Prostate gland (tissue), 2 donors: ENCODE results near the gene SLC47A1. TPM values are rescaled to one million over a fixed set of nuclear protein-coding genes. Genes with fewer than 3 reads are reported as not detected.

Experiments
- DNase-seq: peaks from one replicate; pipeline ENCODE4 v3.0.0-alpha.2; 2019; ENCODE audit warnings: low spot score
- H3K27ac ChIP-seq, 2 donors: fragments of 200-600 bp; sonication (generic); 2 replicates each; pipeline ENCODE4 v1.5.1; 2017 to 2019
- H3K27me3 ChIP-seq: fragments of 200-600 bp; sonication (generic); replicated peaks from 2 replicates; pipeline ENCODE4 v1.5.1; 2019; ENCODE audit not compliant: insufficient read depth
- H3K36me3 ChIP-seq, 2 donors: fragments of 200-600 bp; sonication (generic); 1 replicate in 1 of 2; 2 replicates in 1 of 2; pipeline versions ENCODE4 v1.5.1 to v1.8.1; 2017 to 2019
- H3K4me1 ChIP-seq: fragments of 200-600 bp; sonication (generic); replicated peaks from 2 replicates; pipeline ENCODE4 v1.5.1; 2019
- H3K4me3 ChIP-seq, 2 donors: fragments of 200-600 bp; sonication (generic); 2 replicates each; pipeline ENCODE4 v1.5.1; 2017 to 2019
- H3K9me3 ChIP-seq: fragments of 200-600 bp; sonication (generic); 2 replicates; pipeline ENCODE4 v1.5.1; 2017
- POLR2A ChIP-seq: fragments of 450-650 bp; IDR thresholded peaks from one replicate; pipeline ENCODE4 v1.6.1; 2016; ENCODE audit warnings: antibody characterized with exemption, mild to moderate bottlenecking
- POLR2AphosphoS5 ChIP-seq: sonication (generic); formaldehyde crosslinking; IDR thresholded peaks from one replicate; pipeline ENCODE4 v1.6.1; 2017; ENCODE audit warnings: antibody characterized with exemption
- WGBS: methylation state at CpG from one replicate; pipeline ENCODE4 v1.1.5; 2018; 5-methylcytosine and 5-hydroxymethylcytosine counted together
- intact Hi-C: fragments of 100-400 bp; cut with DNase I; formaldehyde crosslinking; loops from one replicate; pipeline ENCODE4 v1.14.2; 2022
- total RNA-seq, 2 donors: library from RNA; depleted of rRNA; stranded (reverse); fragments of >200 nt; gene quantifications; one replicate each; pipeline ENCODE4 v1.1.0, GENCODE V29; 2016
- TF ChIP-seq, protein P1 (sequence below), 4 experiments: fragments of 200-600 bp in 2 of 4; fragments of 450-650 bp in 2 of 4; sonication (generic) in 2 of 4; IDR thresholded peaks; 1 replicate in 3 of 4; 2 replicates in 1 of 4; pipeline ENCODE4 v1.5.1; 2016 to 2019; ENCODE audit warnings: antibody characterized with exemption in 4 of 4, mild to moderate bottlenecking in 2 of 4, moderate library complexity in 2 of 4

Gene SLC47A1, protein sequence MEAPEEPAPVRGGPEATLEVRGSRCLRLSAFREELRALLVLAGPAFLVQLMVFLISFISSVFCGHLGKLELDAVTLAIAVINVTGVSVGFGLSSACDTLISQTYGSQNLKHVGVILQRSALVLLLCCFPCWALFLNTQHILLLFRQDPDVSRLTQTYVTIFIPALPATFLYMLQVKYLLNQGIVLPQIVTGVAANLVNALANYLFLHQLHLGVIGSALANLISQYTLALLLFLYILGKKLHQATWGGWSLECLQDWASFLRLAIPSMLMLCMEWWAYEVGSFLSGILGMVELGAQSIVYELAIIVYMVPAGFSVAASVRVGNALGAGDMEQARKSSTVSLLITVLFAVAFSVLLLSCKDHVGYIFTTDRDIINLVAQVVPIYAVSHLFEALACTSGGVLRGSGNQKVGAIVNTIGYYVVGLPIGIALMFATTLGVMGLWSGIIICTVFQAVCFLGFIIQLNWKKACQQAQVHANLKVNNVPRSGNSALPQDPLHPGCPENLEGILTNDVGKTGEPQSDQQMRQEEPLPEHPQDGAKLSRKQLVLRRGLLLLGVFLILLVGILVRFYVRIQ
- total RNA-seq: 10 to 100 TPM in 1 of 2 donors, 1 to 10 TPM in 1; 4.5 to 20.0 TPM

DNA sequence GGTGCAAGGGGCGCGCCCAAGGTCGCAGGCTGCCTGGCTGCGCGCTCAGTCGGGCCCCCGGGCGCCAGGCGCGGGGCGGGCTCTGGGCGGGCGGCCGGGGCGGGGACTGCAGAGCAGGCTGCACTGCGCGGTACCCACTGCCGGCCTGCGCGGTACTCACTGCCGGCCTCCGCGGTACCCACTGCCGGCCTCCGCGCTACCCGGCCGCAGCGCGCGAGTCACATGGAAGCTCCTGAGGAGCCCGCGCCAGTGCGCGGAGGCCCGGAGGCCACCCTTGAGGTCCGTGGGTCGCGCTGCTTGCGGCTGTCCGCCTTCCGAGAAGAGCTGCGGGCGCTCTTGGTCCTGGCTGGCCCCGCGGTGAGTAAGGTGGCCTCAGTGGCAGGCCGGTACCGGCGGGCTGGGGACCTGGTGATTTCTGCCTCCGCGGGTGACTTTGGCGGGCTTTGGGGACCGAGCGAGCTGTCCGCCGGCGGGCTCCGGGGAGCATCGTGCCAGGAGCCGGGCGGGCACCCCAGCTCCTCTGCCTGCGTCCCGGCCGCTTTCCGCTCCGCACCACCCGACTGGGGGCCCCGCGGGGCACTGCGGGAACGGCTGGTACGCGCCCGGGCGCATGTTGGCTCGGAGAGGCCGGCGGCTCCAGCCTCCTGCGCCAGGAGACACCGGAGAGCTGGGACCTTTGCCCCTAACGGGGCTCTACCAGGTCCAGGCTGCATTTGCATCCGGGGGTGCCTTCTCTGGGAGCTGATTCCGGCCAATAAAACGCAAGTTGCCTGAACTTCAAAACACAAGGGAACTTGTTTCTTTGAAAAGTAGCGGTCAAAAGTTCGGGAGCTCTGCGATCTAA, at the start of gene SLC47A1:
SLC47A1 (plus strand) TSS at position 137 of the 844 bp plus-strand sequence; CDS start at position 223, 86 bp downstream.
- Histone ChIP-seq H3K4me1 (no peaks in the 10 kb centered on the region), H3K9me3 (no peaks in the 10 kb centered on the region), H3K27ac (peak within 1 kb of the TSS; percentile 33 to 53), H3K27me3 (no peaks in the 10 kb centered on the region), H3K36me3 (no peaks in the 10 kb centered on the region), H3K4me3 (peak within 1 kb of the TSS; percentile 42 to 50)
- intact Hi-C loops: no loop called here
- TF ChIP-seq POLR2AphosphoS5 (no peak), POLR2A (no peak)
- TF ChIP-seq, protein P1, sequence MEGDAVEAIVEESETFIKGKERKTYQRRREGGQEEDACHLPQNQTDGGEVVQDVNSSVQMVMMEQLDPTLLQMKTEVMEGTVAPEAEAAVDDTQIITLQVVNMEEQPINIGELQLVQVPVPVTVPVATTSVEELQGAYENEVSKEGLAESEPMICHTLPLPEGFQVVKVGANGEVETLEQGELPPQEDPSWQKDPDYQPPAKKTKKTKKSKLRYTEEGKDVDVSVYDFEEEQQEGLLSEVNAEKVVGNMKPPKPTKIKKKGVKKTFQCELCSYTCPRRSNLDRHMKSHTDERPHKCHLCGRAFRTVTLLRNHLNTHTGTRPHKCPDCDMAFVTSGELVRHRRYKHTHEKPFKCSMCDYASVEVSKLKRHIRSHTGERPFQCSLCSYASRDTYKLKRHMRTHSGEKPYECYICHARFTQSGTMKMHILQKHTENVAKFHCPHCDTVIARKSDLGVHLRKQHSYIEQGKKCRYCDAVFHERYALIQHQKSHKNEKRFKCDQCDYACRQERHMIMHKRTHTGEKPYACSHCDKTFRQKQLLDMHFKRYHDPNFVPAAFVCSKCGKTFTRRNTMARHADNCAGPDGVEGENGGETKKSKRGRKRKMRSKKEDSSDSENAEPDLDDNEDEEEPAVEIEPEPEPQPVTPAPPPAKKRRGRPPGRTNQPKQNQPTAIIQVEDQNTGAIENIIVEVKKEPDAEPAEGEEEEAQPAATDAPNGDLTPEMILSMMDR (IDR thresholded peaks at IDR 0.05): no peak
- no peak for DNase-seq
- WGBS: 2% methylated on average over 43 of the region's 87 CpGs

DNA sequence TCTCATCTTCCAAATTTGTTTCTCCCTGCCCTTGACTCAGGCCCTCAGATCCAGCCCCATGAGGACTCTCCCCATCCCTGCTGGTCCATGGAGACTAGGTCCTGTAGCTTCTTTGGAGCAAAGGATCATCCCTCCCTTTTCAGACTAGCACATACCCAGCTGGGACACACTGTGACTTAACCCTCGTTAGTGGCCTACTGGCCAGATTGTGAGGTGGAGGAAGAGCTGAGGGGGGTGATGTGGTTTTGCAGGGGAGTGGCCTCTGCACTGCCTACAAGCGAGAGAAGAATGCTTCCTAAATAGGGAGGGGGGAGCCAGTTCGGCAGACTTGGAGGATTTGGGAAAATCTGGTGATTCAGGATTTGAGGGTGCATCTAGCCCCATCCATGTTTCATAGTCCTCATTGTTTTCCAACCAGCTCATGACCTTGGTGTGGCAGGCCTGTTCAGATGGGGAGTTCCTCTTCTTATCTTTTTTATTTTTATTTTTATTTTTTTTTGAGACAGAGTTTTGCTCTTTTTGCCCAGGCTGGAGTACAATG, 47.8 kb upstream of the SLC47A1 start:
- 58% methylated on average over 3 of the region's 3 CpGs for WGBS
- intact Hi-C loops: no loop called here
- TF ChIP-seq, protein P1 (IDR thresholded peaks at IDR 0.05): no peak
- TF ChIP-seq POLR2A (no peak), POLR2AphosphoS5 (no peak)
- DNase-seq: no peak
- H3K4me3 ChIP-seq: no peak overlapping the region
- H3K27ac ChIP-seq: no peak overlapping the region
- H3K27me3 ChIP-seq: no peaks in the 10 kb centered on the region
- no peaks in the 10 kb centered on the region for H3K9me3 ChIP-seq
- no peaks in the 10 kb centered on the region for H3K36me3 ChIP-seq
- H3K4me1 ChIP-seq: no peaks in the 10 kb centered on the region

DNA sequence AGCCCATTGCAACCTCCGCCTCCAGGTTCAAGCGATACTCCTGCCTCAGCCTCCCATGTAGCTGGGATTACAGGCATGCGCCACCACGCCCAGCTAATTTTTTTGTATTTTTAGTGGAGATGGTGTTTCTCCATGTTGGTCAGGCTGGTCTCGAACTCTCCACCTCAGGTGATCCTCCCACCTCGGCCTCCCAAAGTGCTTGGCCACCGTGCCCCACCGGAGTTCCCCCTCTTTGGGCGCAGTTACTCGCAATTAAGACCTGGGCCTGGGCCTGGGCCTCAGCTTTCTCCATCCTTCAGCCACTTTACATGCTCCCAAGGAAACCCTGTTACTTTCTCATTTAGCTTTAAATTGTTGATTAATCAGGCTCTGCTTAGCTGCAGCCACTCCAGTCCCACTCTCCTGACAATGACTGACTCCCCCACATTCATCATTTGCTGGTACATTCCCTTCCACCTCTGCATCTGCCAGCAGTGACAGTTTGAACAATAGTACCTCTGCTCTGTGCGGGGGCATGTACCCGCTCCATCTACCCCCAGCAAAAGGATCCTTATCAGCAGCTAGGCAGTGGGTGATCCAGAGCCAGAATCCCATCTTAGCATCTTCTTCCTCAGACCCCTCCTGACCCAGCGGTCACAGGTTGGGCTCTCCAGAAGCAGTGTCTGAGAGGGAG, 47.2 kb upstream of the SLC47A1 start:
- intact Hi-C loops: no loop called here
- Histone ChIP-seq H3K4me1 (no peaks in the 10 kb centered on the region), H3K9me3 (no peaks in the 10 kb centered on the region), H3K36me3 (no peaks in the 10 kb centered on the region), H3K27me3 (no peaks in the 10 kb centered on the region), H3K27ac (no peak overlapping the region), H3K4me3 (no peak overlapping the region)
- no peak for DNase-seq
- WGBS: 93% methylated on average over 13 of the region's 13 CpGs
- TF ChIP-seq POLR2A (no peak), POLR2AphosphoS5 (no peak)
- TF ChIP-seq, protein P1 (IDR thresholded peaks at IDR 0.05): no peak

DNA sequence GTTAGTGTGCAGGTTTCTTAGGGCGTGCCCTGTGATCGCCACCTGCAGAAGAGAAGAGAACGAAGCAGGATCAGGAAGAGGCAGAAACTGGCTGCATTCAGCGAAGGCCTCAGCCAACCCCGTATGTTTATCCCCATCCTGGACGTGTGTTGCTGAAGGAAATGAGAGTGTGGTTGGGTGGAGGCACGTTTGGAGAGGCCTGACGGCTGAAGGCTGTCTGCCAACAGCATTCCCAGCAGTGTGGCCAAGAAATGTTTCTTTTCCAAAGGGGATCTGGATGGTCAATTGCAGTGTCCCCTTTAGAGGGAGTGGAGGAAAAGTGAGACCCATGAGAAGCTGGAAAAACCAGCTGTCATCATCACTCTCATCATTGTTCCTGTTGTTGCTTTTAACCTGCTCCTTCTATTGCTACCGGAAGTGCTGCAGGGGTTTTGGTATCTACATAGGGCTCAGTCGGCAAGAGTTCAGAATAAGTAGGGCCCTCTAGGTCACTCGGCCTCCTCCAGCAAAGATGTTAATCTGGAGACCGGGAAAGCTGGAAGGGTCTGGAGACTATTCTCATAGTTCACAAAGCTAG, 46.5 kb upstream of the SLC47A1 start:
- Histone ChIP-seq H3K27ac (no peak overlapping the region), H3K4me3 (no peak overlapping the region), H3K27me3 (no peaks in the 10 kb centered on the region), H3K4me1 (no peaks in the 10 kb centered on the region), H3K9me3 (no peaks in the 10 kb centered on the region), H3K36me3 (no peaks in the 10 kb centered on the region)
- WGBS: 29% methylated on average over 12 of the region's 12 CpGs
- TF ChIP-seq POLR2A (no peak), POLR2AphosphoS5 (no peak)
- TF ChIP-seq, protein P1 (IDR thresholded peaks at IDR 0.05): no peak
- intact Hi-C loops: no loop called here
- DNase-seq: no peak
